GM20000 (cell line): ENCODE data around the gene DENND10.
"Not testable (repeated sequence)": the region's sequence is repeated elsewhere in the genome, so short reads cannot be mapped to it uniquely, and the experiment has no call there.

Source experiments
- DNase-seq: peaks from one replicate; pipeline ENCODE4 v3.0.0; 2012; ENCODE audit warnings: low spot score
- CTCF ChIP-seq: IDR thresholded peaks from 2 replicates; pipeline ENCODE4 v1.5.1; 2012; ENCODE audit warnings: mild to moderate bottlenecking, control low read depth; ENCODE audit errors: extremely low read depth, missing control alignments

The DENND10 gene

DNA sequence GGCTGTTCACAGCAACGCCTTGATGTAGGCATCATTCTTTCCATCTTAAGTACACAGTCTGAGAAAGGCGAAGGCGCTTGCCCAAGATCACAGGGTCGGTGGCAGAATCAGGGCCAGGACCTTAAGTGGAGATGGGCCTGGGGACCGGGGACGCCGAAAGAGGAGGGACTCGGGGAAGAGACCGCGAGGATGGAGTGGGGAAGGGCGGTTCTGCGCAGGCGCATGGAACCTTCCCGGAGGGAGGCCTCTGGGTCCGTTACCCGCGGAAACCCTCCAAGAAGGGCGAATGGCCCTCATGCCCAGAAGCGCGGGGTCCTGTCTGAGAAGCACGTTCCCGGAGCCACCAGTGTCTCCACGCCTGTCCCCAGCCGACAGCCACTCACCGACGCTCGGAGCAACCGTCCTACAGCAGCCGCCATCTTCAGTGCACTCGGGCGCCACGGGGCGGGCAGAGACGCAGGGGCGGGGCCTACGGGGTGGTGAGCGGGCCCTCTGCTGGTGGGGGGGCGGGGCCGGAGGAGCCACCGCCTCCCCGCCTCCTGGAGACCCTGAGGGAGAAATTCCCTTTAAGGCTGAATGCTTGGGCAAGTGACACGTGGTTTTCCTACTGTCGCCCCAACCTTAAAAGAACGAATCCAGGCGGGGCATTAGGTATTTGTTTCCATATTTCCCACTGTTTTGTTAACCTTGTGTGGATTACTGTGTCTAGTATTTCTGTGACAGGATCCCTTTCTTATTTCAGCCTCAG, 74.6 kb downstream of the DENND10 start, which contains the start of gene PRDX3:
Gene PRDX3 (minus strand): TSS at position 441 of the 748 bp plus-strand sequence. CDS start 22 bp downstream, at position 419.
- peak; percentile 94 for DNase-seq
- no peak for TF ChIP-seq CTCF

GRCh38 chr10:119180850-119181400, 77.0 kb downstream of the DENND10 start:
- DNase-seq: not testable (repeated sequence)

DNA sequence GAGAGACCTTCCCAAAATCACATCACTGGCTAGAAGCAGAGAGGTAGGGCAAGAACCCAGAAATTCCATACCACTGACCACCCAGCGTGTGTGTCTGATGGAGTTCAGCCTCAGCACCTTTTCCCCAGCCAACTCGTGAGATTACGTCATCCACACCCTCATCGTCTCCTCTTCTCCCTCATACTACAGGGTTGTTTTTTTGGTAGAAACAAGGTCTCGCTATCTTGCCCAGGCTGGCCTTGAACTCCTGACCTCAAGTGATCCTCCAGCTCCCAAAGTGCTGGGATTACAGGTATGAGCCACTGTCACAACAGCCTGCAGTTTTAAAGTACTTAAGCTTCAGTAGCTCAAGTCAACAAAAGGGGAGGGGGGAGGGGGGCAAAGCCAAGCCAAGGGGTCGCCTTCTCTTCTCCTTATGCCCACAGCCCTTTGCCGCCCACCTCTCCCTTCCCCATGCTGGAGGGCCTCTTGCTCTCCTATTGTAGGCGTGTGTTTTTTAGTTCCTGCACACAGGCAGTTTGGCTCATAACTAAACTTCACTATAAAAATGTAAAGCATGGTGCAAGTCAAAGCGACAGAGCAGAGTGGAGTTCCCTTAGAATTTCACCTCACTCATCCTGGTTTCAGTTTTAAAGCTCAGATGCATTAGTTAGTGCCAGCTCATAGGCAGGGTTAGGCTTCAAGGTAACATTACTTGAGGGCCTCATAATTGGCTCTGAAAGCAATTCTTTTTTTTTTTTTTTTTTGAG, 79.9 kb downstream of the DENND10 start:
- DNase-seq: no peak
- TF ChIP-seq CTCF: no peak
